ENCODE data around the gene SMIM41. TPM values are rescaled to one million over a fixed set of nuclear protein-coding genes. Genes with fewer than 3 reads are reported as not detected.

The SMIM41 gene
- total RNA-seq, 4 donors from 2014 or later: 2.1 to 26.6 (median 5.6) TPM

GRCh38 chr12:52086366-52086765 is 6.9 kb downstream of the SMIM41 start:
- intact Hi-C loops (cut with DNase I): no loop called here
- TF ChIP-seq POLR2A (IDR thresholded peaks at IDR 0.05; ENCODE audit: low read depth): no peak
- no peak for TF ChIP-seq POLR2AphosphoS5 (IDR thresholded peaks at IDR 0.05)
- no peak for TF ChIP-seq EP300 (IDR thresholded peaks at IDR 0.05)
- no peak for TF ChIP-seq CTCF (IDR thresholded peaks at IDR 0.05)
- Histone ChIP-seq H3K4me3 (no peak overlapping the region), H3K4me1 (peaks cover 20 to 24% (median 22%) of the 10 kb centered on the region in 4 donors), H3K36me3 (no peaks in the 10 kb centered on the region), H3K27ac (replicated peaks in 1 of 4) (no peak overlapping the region), H3K9me3 (no peaks in the 10 kb centered on the region), H3K27me3 (peaks cover 0 to 48% (median 0%) of the 10 kb centered on the region in 4 donors)
- WGBS: 34% methylated on average over 9 of the region's 9 CpGs
- DNase-seq (ENCODE audit: extremely low spot score): no peak

GRCh38 chr12:52086944-52087835 is 7.7 kb downstream of the SMIM41 start:
- Histone ChIP-seq H3K27ac (replicated peaks in 1 of 4) (no peak overlapping the region), H3K27me3 (peaks cover 0 to 50% (median 0%) of the 10 kb centered on the region in 4 donors), H3K9me3 (no peaks in the 10 kb centered on the region), H3K36me3 (no peaks in the 10 kb centered on the region), H3K4me3 (no peak overlapping the region), H3K4me1 (peaks cover 12 to 15% (median 14%) of the 10 kb centered on the region in 4 donors)
- intact Hi-C loops (cut with DNase I): no loop called here
- TF ChIP-seq POLR2A (IDR thresholded peaks at IDR 0.05; ENCODE audit: low read depth) (no peak), CTCF (IDR thresholded peaks at IDR 0.05) (no peak), POLR2AphosphoS5 (IDR thresholded peaks at IDR 0.05) (no peak), EP300 (IDR thresholded peaks at IDR 0.05) (no peak)
- DNase-seq (ENCODE audit: extremely low spot score): no peak
- WGBS: 84% methylated on average over 22 of the region's 22 CpGs

GRCh38 chr12:52087961-52088820 is 8.7 kb downstream of the SMIM41 start:
- intact Hi-C loops (cut with DNase I): no loop called here
- Histone ChIP-seq H3K27ac (replicated peaks in 1 of 4) (no peak overlapping the region), H3K36me3 (no peaks in the 10 kb centered on the region), H3K4me1 (peaks cover 2 to 5% (median 4%) of the 10 kb centered on the region in 4 donors), H3K9me3 (no peaks in the 10 kb centered on the region), H3K4me3 (no peak overlapping the region), H3K27me3 (peaks cover 0 to 50% (median 0%) of the 10 kb centered on the region in 4 donors)
- WGBS: 80% methylated on average over 20 of the region's 20 CpGs
- no peak for DNase-seq (ENCODE audit: extremely low spot score)
- TF ChIP-seq EP300 (IDR thresholded peaks at IDR 0.05): no peak
- TF ChIP-seq CTCF (IDR thresholded peaks at IDR 0.05): no peak
- TF ChIP-seq POLR2AphosphoS5 (IDR thresholded peaks at IDR 0.05): no peak
- TF ChIP-seq POLR2A (IDR thresholded peaks at IDR 0.05; ENCODE audit: low read depth): no peak

GRCh38 chr12:52089491-52089890 is 10.0 kb downstream of the SMIM41 start:
- intact Hi-C loops (cut with DNase I): no loop called here
- H3K36me3 ChIP-seq: no peaks in the 10 kb centered on the region
- WGBS: 92% methylated on average over 11 of the region's 11 CpGs
- TF ChIP-seq EP300 (IDR thresholded peaks at IDR 0.05) (no peak), CTCF (IDR thresholded peaks at IDR 0.05) (no peak)
- H3K27ac ChIP-seq (replicated peaks in 1 of 4): no peak overlapping the region
- peaks cover 0 to 50% (median 0%) of the 10 kb centered on the region in 4 donors for H3K27me3 ChIP-seq
- no peak overlapping the region for H3K4me3 ChIP-seq
- H3K9me3 ChIP-seq: no peaks in the 10 kb centered on the region
- H3K4me1 ChIP-seq: no peaks in the 10 kb centered on the region
- DNase-seq (ENCODE audit: extremely low spot score): no peak
